Mesenchymal stem cell (in vitro differentiated cells and primary cell): Measurements from ENCODE around the gene HEG1.
A peak's percentile ranks its signal among the peaks of the same experiment; 100 is the strongest.

Experiments
- DNase-seq: peaks from one replicate; pipeline ENCODE4 v3.0.0-alpha.2; 2013
- H2AFZ ChIP-seq: one replicate; pipeline ENCODE4 v1.6.1; 2013; ENCODE audit warnings: low read depth, mild to moderate bottlenecking, control low read depth, inconsistent platforms, low read length, moderate library complexity
- H2AK5ac ChIP-seq: 2 replicates; pipeline ENCODE4 v1.6.1; 2013; ENCODE audit warnings: low read length, moderate library complexity, mild to moderate bottlenecking, inconsistent platforms; ENCODE audit not compliant: severe bottlenecking
- H2BK120ac ChIP-seq: one replicate; pipeline ENCODE4 v1.6.1; 2013; ENCODE audit warnings: low read depth, mild to moderate bottlenecking, inconsistent platforms, low read length, moderate library complexity
- H2BK12ac ChIP-seq, 2 experiments: one replicate each; pipeline ENCODE4 v1.6.1; 2013; ENCODE audit warnings: inconsistent platforms in 2 of 2, low read length in 2 of 2, mild to moderate bottlenecking in 2 of 2, moderate library complexity in 2 of 2, control low read depth in 1 of 2
- H2BK15ac ChIP-seq: one replicate; pipeline ENCODE4 v1.6.1; 2013; ENCODE audit warnings: mild to moderate bottlenecking, low read depth, inconsistent platforms; ENCODE audit not compliant: poor library complexity, severe bottlenecking
- H2BK5ac ChIP-seq: 2 replicates; pipeline ENCODE4 v1.6.1; 2013; ENCODE audit warnings: low read depth, mild to moderate bottlenecking, low read length, control low read depth, inconsistent platforms; ENCODE audit not compliant: poor library complexity, severe bottlenecking
- H3K14ac ChIP-seq, 2 experiments: one replicate each; pipeline ENCODE4 v1.6.1; 2013; ENCODE audit warnings: inconsistent platforms in 2 of 2, low read length in 2 of 2, control low read depth in 1 of 2, mild to moderate bottlenecking in 1 of 2, moderate library complexity in 1 of 2
- H3K18ac ChIP-seq, 2 experiments: one replicate each; pipeline ENCODE4 v1.6.1; 2013; ENCODE audit warnings: inconsistent platforms in 2 of 2, low read length in 2 of 2, control low read depth in 1 of 2, low read depth in 1 of 2, mild to moderate bottlenecking in 1 of 2
- H3K23ac ChIP-seq, 2 experiments: one replicate each; pipeline ENCODE4 v1.6.1; 2013; ENCODE audit warnings: inconsistent platforms in 2 of 2, low read length in 2 of 2, mild to moderate bottlenecking in 2 of 2, moderate library complexity in 2 of 2, control low read depth in 1 of 2
- H3K27ac ChIP-seq: 2 replicates; pipeline ENCODE4 v1.5.1; 2013; ENCODE audit warnings: mild to moderate bottlenecking, moderate library complexity, low read length, control low read depth, inconsistent platforms; ENCODE audit not compliant: poor library complexity, severe bottlenecking
- H3K27me3 ChIP-seq, 2 experiments: 2 replicates each; pipeline versions ENCODE4 v1.6.1 to v1.7.0; 2013; ENCODE audit warnings: low read length in 2 of 2, mild to moderate bottlenecking in 2 of 2, moderate library complexity in 2 of 2, control low read depth in 1 of 2, inconsistent platforms in 1 of 2; ENCODE audit not compliant: control insufficient read depth in 1 of 2, insufficient read depth in 1 of 2
- H3K36me3 ChIP-seq, 2 experiments: 2 replicates each; pipeline versions ENCODE4 v1.6.1 to v1.7.0; 2013; ENCODE audit warnings: low read length in 2 of 2, control low read depth in 1 of 2, inconsistent platforms in 1 of 2, low read depth in 1 of 2, mild to moderate bottlenecking in 1 of 2; ENCODE audit not compliant: insufficient read depth in 2 of 2, control insufficient read depth in 1 of 2
- H3K4ac ChIP-seq, 2 experiments: one replicate each; pipeline ENCODE4 v1.6.1; 2013; ENCODE audit warnings: inconsistent platforms in 2 of 2, low read length in 2 of 2, mild to moderate bottlenecking in 2 of 2, moderate library complexity in 2 of 2, control low read depth in 1 of 2, low read depth in 1 of 2
- H3K4me1 ChIP-seq: 2 replicates; pipeline ENCODE4 v1.6.1; 2013; ENCODE audit warnings: low read depth, low read length, control low read depth; ENCODE audit not compliant: control insufficient read depth, insufficient read depth
- H3K4me2 ChIP-seq: 2 replicates; pipeline ENCODE4 v1.6.1; 2013; ENCODE audit warnings: low read length, mild to moderate bottlenecking, inconsistent platforms; ENCODE audit not compliant: poor library complexity, severe bottlenecking
- H3K4me3 ChIP-seq, 2 experiments: 2 replicates each; pipeline versions ENCODE4 v1.5.1 to v1.7.0; 2013; ENCODE audit warnings: low read length in 2 of 2, mild to moderate bottlenecking in 2 of 2, control low read depth in 1 of 2, low read depth in 1 of 2; ENCODE audit not compliant: insufficient read depth in 1 of 2
- H3K79me1 ChIP-seq: replicated peaks from 2 replicates; pipeline ENCODE4 v1.6.1; 2013; ENCODE audit warnings: mild to moderate bottlenecking, control low read depth, low read length, inconsistent platforms; ENCODE audit not compliant: poor library complexity, severe bottlenecking
- H3K9ac ChIP-seq: 2 replicates; pipeline ENCODE4 v1.7.0; 2013; ENCODE audit warnings: mild to moderate bottlenecking, low read length, moderate library complexity
- H3K9me3 ChIP-seq: 2 replicates; pipeline ENCODE4 v1.7.0; 2013; ENCODE audit warnings: mild to moderate bottlenecking, low read length; ENCODE audit not compliant: control insufficient read depth
- H4K8ac ChIP-seq: one replicate; pipeline ENCODE4 v1.6.1; 2013; ENCODE audit warnings: inconsistent platforms, mild to moderate bottlenecking, low read length, moderate library complexity
- H4K91ac ChIP-seq: one replicate; pipeline ENCODE4 v1.6.1; 2013; ENCODE audit warnings: mild to moderate bottlenecking, low read length, inconsistent platforms
- WGBS: methylation state at CpG from one replicate; pipeline ENCODE4 v1.1.7; 2013; ENCODE audit warnings: mixed read lengths; 5-methylcytosine and 5-hydroxymethylcytosine counted together

HEG1 gene

DNA sequence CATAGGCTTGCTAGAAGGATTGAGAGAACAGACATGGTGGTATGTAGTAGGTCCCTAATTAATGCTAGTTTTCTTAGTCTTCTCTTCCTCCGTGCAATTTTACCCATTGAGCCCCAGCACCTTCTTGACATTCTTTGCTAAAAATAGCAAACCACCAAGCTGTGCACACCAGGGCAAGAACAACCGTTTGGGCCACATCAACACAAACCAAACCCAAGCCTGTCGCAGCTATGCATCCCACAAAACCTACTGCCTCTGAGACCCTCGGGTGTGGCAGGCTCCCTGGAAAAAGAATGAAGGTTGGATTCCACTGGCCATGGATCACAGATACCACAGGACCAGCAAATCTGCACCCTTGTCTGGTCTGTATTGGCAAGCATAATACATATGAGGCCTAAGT, 27.1 kb downstream of the HEG1 start:
- H3K18ac ChIP-seq: peak overlapping the region in 1 of 2 experiments; percentile 13
- no peak overlapping the region for H3K14ac ChIP-seq
- H4K91ac ChIP-seq: peak overlapping the region; percentile 40
- no peak overlapping the region for H2BK15ac ChIP-seq
- no peak for DNase-seq
- H3K4me3 ChIP-seq: no peak overlapping the region
- no peak overlapping the region for H2BK12ac ChIP-seq
- no peak overlapping the region for H2AFZ ChIP-seq
- H3K4me2 ChIP-seq: no peak overlapping the region
- no peak overlapping the region for H4K8ac ChIP-seq
- H3K23ac ChIP-seq: no peak overlapping the region
- no peak overlapping the region for H3K4ac ChIP-seq
- H3K4me1 ChIP-seq: peaks cover 16% of the 10 kb centered on the region
- H3K27me3 ChIP-seq: no peaks in the 10 kb centered on the region
- 79% methylated on average over 4 of the region's 4 CpGs for WGBS
- H3K27ac ChIP-seq: no peak overlapping the region
- peaks cover 34 to 67% of the 10 kb centered on the region in 2 experiments for H3K36me3 ChIP-seq
- peaks cover 43% of the 10 kb centered on the region for H3K79me1 ChIP-seq
- H2BK120ac ChIP-seq: no peak overlapping the region
- H2BK5ac ChIP-seq: no peak overlapping the region
- no peak overlapping the region for H3K9ac ChIP-seq
- H2AK5ac ChIP-seq: no peak overlapping the region
- H3K9me3 ChIP-seq: no peaks in the 10 kb centered on the region

GRCh38 chr3:125025642-125026041, 30.2 kb downstream of the HEG1 start:
- H2BK120ac ChIP-seq: no peak overlapping the region
- no peak overlapping the region for H3K18ac ChIP-seq
- no peak overlapping the region for H2BK15ac ChIP-seq
- no peaks in the 10 kb centered on the region for H3K27me3 ChIP-seq
- H2BK5ac ChIP-seq: no peak overlapping the region
- H4K91ac ChIP-seq: no peak overlapping the region
- H3K23ac ChIP-seq: no peak overlapping the region
- no peak overlapping the region for H3K27ac ChIP-seq
- peaks cover 42% of the 10 kb centered on the region for H3K79me1 ChIP-seq
- no peak overlapping the region for H3K14ac ChIP-seq
- no peak overlapping the region for H2AK5ac ChIP-seq
- H3K9ac ChIP-seq: peak overlapping the region; percentile 33
- H3K4me2 ChIP-seq: no peak overlapping the region
- peaks cover 4% of the 10 kb centered on the region for H3K4me1 ChIP-seq
- H3K9me3 ChIP-seq: no peaks in the 10 kb centered on the region
- WGBS: 53% methylated on average over 2 of the region's 2 CpGs
- DNase-seq: no peak
- H3K4me3 ChIP-seq: no peak overlapping the region
- no peak overlapping the region for H3K4ac ChIP-seq
- no peak overlapping the region for H4K8ac ChIP-seq
- no peak overlapping the region for H2BK12ac ChIP-seq
- no peak overlapping the region for H2AFZ ChIP-seq
- H3K36me3 ChIP-seq: peaks cover 35 to 94% of the 10 kb centered on the region in 2 experiments

DNA sequence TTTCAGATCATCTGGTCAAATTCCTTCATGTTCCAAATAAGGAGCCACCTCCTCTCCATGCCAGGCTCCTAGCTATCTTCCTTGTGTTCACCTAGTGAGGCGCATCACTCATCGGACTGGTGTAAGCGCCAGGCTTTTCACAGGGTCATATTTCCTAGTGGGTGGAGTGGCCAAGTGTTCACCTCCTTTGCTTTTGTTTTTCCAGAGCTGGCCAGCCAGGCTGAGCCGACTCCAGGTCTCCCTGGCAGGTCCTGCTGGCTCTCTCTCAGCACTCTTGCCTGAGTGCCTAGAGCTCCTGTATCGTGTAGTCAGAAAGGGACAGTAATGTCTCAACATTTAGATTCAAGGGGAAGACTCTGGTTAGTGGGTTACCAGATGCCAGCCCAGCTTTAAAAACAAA, 31.0 kb downstream of the HEG1 start:
- Histone ChIP-seq H3K27ac (no peak overlapping the region), H3K23ac (no peak overlapping the region), H3K4ac (peak overlapping the region in 1 of 2 experiments; percentile 44), H3K36me3 (peaks cover 39 to 94% of the 10 kb centered on the region in 2 experiments), H3K4me2 (no peak overlapping the region), H3K18ac (peak overlapping the region in 1 of 2 experiments; percentile 37), H2AFZ (no peak overlapping the region), H2BK15ac (no peak overlapping the region), H2BK12ac (peak overlapping the region in 1 of 2 experiments; percentile 33), H2BK120ac (no peak overlapping the region), H2BK5ac (no peak overlapping the region), H3K4me3 (no peak overlapping the region), H3K79me1 (peaks cover 38% of the 10 kb centered on the region), H3K4me1 (peaks cover 4% of the 10 kb centered on the region), H3K27me3 (no peaks in the 10 kb centered on the region), H2AK5ac (no peak overlapping the region), H3K9me3 (no peaks in the 10 kb centered on the region), H4K8ac (no peak overlapping the region), H3K9ac (peak overlapping the region; percentile 33), H4K91ac (no peak overlapping the region), H3K14ac (no peak overlapping the region)
- DNase-seq: no peak
- WGBS: 98% methylated on average over 5 of the region's 5 CpGs

- H3K4me1 ChIP-seq: peaks cover 4% of the 10 kb centered on the region
- no peak overlapping the region for H3K4ac ChIP-seq
- no peak overlapping the region for H4K91ac ChIP-seq
- peaks cover 41 to 97% of the 10 kb centered on the region in 2 experiments for H3K36me3 ChIP-seq
- WGBS: 90% methylated on average over 6 of the region's 8 CpGs
- no peak overlapping the region for H2AK5ac ChIP-seq
- H3K9me3 ChIP-seq: no peaks in the 10 kb centered on the region
- H3K18ac ChIP-seq: no peak overlapping the region
- no peaks in the 10 kb centered on the region for H3K27me3 ChIP-seq
- H4K8ac ChIP-seq: no peak overlapping the region
- H3K4me3 ChIP-seq: no peak overlapping the region
- no peak overlapping the region for H2AFZ ChIP-seq
- H3K23ac ChIP-seq: no peak overlapping the region
- peaks cover 34% of the 10 kb centered on the region for H3K79me1 ChIP-seq
- H3K14ac ChIP-seq: no peak overlapping the region
- H3K4me2 ChIP-seq: no peak overlapping the region
- no peak overlapping the region for H2BK12ac ChIP-seq
- no peak for DNase-seq
- H2BK15ac ChIP-seq: peak overlapping the region; percentile 12
- no peak overlapping the region for H3K9ac ChIP-seq
- no peak overlapping the region for H2BK5ac ChIP-seq
- no peak overlapping the region for H3K27ac ChIP-seq
- no peak overlapping the region for H2BK120ac ChIP-seq
Measured at GRCh38 chr3:125023833-125024555, 31.8 kb downstream of the HEG1 start.
